ENCODE measurements around the gene PLXNA4. TPM values are rescaled to one million over a fixed set of nuclear protein-coding genes. Genes with fewer than 3 reads are reported as not detected.

Gene PLXNA4
- total RNA-seq, 1 experiment from 2014 or later, result 0.81 TPM

DNA sequence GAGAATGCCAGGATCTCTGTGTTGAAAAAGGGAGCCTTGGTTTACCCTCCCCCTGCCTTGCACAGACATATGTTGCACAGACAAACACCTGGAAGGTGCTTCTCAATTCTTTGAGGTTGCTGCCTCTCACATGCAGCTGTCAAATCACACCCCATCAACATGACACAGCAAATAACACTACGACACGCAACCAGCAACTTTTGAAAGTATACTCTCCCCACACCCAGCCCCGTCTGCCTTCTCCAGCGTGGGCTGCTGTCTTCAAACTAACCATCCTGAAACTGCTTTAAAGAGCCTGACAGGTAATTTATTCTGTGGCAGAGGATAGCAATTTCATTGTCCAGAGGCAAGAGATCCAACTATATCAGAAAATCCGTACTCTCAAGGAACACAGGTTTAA lies 136.1 kb downstream of the PLXNA4 start:
- CTCF ChIA-PET, result no interaction called here
- TF ChIP-seq NR2C2 (CRISPR knock-in tag; IDR thresholded peaks at IDR 0.05) (no peak), IRF2 (CRISPR knock-in tag; IDR thresholded peaks at IDR 0.05; ENCODE audit: borderline replicate concordance, low read depth) (no peak), ZNF423 (CRISPR knock-in tag; IDR thresholded peaks at IDR 0.05) (no peak), TEAD1 (CRISPR knock-in tag; IDR thresholded peaks at IDR 0.05) (no peak), ZNF219 (CRISPR knock-in tag; IDR thresholded peaks at IDR 0.05; ENCODE audit: borderline replicate concordance) (no peak), HMGA2 (CRISPR knock-in tag; IDR thresholded peaks at IDR 0.05) (no peak), EMX1 (CRISPR knock-in tag; IDR thresholded peaks at IDR 0.05) (no peak), RORB (CRISPR knock-in tag; IDR thresholded peaks at IDR 0.05) (no peak), GTF2I (CRISPR knock-in tag; conservative IDR thresholded peaks at IDR 0.05) (no peak), JAZF1 (CRISPR knock-in tag; IDR thresholded peaks at IDR 0.05) (no peak), ZNF138 (CRISPR knock-in tag; conservative IDR thresholded peaks at IDR 0.05) (no peak), ZNF121 (CRISPR knock-in tag; IDR thresholded peaks at IDR 0.05) (no peak), FOXJ3 (CRISPR knock-in tag; IDR thresholded peaks at IDR 0.05; ENCODE audit: borderline replicate concordance) (no peak), ZNF416 (CRISPR knock-in tag; IDR thresholded peaks at IDR 0.05) (no peak)
- TF ChIP-seq, protein P1, sequence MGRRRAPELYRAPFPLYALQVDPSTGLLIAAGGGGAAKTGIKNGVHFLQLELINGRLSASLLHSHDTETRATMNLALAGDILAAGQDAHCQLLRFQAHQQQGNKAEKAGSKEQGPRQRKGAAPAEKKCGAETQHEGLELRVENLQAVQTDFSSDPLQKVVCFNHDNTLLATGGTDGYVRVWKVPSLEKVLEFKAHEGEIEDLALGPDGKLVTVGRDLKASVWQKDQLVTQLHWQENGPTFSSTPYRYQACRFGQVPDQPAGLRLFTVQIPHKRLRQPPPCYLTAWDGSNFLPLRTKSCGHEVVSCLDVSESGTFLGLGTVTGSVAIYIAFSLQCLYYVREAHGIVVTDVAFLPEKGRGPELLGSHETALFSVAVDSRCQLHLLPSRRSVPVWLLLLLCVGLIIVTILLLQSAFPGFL (CRISPR knock-in tag; IDR thresholded peaks at IDR 0.05; ENCODE audit: borderline replicate concordance), result no peak
- TF ChIP-seq, protein P2, sequence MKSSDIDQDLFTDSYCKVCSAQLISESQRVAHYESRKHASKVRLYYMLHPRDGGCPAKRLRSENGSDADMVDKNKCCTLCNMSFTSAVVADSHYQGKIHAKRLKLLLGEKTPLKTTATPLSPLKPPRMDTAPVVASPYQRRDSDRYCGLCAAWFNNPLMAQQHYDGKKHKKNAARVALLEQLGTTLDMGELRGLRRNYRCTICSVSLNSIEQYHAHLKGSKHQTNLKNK (CRISPR knock-in tag; IDR thresholded peaks at IDR 0.05), result no peak
- TF ChIP-seq, protein P3, sequence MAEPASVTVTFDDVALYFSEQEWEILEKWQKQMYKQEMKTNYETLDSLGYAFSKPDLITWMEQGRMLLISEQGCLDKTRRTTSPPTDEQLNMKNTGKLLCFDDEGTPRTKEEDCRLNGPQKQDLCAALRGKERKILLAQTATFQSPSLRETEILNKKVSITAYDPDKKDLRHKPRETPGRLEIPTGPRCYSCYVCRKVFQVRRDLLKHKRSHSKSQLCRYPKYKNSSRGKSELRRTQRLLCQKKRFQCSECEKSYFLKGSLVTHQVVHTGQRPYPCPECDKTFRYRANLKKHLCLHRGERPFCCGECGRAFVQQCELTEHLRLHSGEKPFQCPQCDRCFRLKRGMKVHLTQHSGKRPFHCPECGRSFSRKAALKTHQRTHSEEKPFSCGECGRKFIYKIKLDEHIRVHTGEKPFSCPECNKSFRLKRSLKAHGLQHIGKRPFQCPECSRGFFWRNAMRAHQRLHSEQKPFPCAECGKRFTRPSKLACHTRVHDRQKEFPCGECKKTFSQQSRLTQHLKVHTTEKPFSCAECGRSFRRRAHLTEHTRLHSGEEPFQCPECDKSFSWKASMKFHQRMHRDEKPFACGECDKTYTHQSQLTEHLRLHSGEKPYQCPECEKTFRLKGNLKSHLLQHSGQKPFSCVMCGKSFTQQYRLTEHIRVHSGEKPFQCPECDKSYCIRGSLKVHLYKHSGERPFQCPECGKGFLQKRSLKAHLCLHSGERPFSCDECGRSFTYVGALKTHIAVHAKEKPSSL (CRISPR knock-in tag; conservative IDR thresholded peaks at IDR 0.05), result no peak
- TF ChIP-seq, protein P4, sequence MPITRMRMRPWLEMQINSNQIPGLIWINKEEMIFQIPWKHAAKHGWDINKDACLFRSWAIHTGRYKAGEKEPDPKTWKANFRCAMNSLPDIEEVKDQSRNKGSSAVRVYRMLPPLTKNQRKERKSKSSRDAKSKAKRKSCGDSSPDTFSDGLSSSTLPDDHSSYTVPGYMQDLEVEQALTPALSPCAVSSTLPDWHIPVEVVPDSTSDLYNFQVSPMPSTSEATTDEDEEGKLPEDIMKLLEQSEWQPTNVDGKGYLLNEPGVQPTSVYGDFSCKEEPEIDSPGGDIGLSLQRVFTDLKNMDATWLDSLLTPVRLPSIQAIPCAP (CRISPR knock-in tag; IDR thresholded peaks at IDR 0.05), result no peak

DNA sequence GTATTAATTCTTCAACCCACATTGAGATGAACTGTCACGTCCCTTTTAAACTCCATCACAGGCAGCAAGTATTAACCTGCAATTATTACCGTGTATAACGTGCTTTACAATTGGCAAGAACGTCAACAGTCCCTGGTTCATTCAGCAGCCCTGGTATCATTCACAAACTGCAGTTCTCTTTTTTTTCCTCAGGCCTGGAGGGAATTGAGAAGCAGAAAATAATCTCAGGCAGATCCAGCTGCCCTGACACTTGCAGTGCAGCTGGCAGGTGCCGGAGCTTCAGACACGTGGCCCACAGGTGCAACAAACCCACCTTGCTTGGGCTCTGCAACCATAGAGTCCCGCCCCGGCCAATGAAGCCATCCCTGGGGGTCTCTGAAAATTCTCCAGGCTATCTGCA lies 137.3 kb downstream of the PLXNA4 start:
- Mint-ChIP-seq H3K9me3 (no peaks in the 10 kb centered on the region), H3K36me3 (no peaks in the 10 kb centered on the region), H3K27me3 (ENCODE audit: low read depth) (peaks cover 3% of the 10 kb centered on the region), H3K4me1 (0 out of 2 replicates have a peak, but pooled peaks cover 3% of the 10 kb centered on the region), H3K4me3 (no peak overlapping the region), H3K27ac (no peak overlapping the region)
- TF ChIP-seq, protein P5, sequence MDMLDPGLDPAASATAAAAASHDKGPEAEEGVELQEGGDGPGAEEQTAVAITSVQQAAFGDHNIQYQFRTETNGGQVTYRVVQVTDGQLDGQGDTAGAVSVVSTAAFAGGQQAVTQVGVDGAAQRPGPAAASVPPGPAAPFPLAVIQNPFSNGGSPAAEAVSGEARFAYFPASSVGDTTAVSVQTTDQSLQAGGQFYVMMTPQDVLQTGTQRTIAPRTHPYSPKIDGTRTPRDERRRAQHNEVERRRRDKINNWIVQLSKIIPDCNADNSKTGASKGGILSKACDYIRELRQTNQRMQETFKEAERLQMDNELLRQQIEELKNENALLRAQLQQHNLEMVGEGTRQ (CRISPR knock-in tag; IDR thresholded peaks at IDR 0.05), result no peak
- no peak for TF ChIP-seq MXD4 (CRISPR knock-in tag; IDR thresholded peaks at IDR 0.05; ENCODE audit: borderline replicate concordance)
- no peak for TF ChIP-seq GABPB1 (CRISPR knock-in tag; IDR thresholded peaks at IDR 0.05)
- no peak for TF ChIP-seq GRHL2 (CRISPR knock-in tag; IDR thresholded peaks at IDR 0.05; ENCODE audit: insufficient replicate concordance, severe bottlenecking)
- TF ChIP-seq, protein P6, sequence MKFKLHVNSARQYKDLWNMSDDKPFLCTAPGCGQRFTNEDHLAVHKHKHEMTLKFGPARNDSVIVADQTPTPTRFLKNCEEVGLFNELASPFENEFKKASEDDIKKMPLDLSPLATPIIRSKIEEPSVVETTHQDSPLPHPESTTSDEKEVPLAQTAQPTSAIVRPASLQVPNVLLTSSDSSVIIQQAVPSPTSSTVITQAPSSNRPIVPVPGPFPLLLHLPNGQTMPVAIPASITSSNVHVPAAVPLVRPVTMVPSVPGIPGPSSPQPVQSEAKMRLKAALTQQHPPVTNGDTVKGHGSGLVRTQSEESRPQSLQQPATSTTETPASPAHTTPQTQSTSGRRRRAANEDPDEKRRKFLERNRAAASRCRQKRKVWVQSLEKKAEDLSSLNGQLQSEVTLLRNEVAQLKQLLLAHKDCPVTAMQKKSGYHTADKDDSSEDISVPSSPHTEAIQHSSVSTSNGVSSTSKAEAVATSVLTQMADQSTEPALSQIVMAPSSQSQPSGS (CRISPR knock-in tag; IDR thresholded peaks at IDR 0.05; ENCODE audit: borderline replicate concordance, low read depth), result no peak
- no peak for TF ChIP-seq FOXJ3 (CRISPR knock-in tag; IDR thresholded peaks at IDR 0.05; ENCODE audit: borderline replicate concordance)
- TF ChIP-seq, protein P3 (CRISPR knock-in tag; conservative IDR thresholded peaks at IDR 0.05), result no peak
- POLR2A ChIA-PET, result no interaction called here
- no peak for DNase-seq (ENCODE audit: low spot score)
- ATAC-seq, result no peak
- CTCF ChIA-PET, result no interaction called here

More for the DNA sequence above, 136.1 kb downstream of the PLXNA4 start:
- Mint-ChIP-seq H3K9me3 (no peaks in the 10 kb centered on the region), H3K27me3 (ENCODE audit: low read depth) (no peaks in the 10 kb centered on the region; the same call in 1 of the 2 replicates), H3K27ac (no peak overlapping the region), H3K36me3 (no peaks in the 10 kb centered on the region), H3K4me1 (0 out of 2 replicates have a peak, but pooled peaks cover 3% of the 10 kb centered on the region), H3K4me3 (no peak overlapping the region)
- POLR2A ChIA-PET, result no interaction called here
- ATAC-seq (no peak), DNase-seq (ENCODE audit: low spot score) (no peak)

Measured in WTC11 (cell line).